Fibroblast of lung (primary cell): ENCODE data around the gene JPH3. TPM values are rescaled to one million over a fixed set of nuclear protein-coding genes. Genes with fewer than 3 reads are reported as not detected.

Experiments used
- DNase-seq, 2 donors: peaks; one replicate each; pipeline versions ENCODE4 v3.0.0 to v3.0.0-alpha.2; 2010; ENCODE audit warnings: low read depth in 2 of 2
- H2AFZ ChIP-seq: 2 replicates; pipeline ENCODE4 v1.5.1; 2012; ENCODE audit warnings: low read length, control low read depth, inconsistent platforms
- H3K27ac ChIP-seq: 2 replicates; pipeline ENCODE4 v1.5.1; 2011; ENCODE audit warnings: low read length, control low read depth; ENCODE audit not compliant: insufficient read depth
- H3K27me3 ChIP-seq: 2 replicates; pipeline ENCODE4 v1.5.1; 2011; ENCODE audit warnings: mild to moderate bottlenecking, low read length; ENCODE audit not compliant: control insufficient read depth, insufficient read depth
- H3K36me3 ChIP-seq: 2 replicates; pipeline ENCODE4 v1.5.1; 2011; ENCODE audit warnings: low read length; ENCODE audit not compliant: control insufficient read depth, insufficient read depth
- H3K4me1 ChIP-seq: 2 replicates; pipeline ENCODE4 v1.5.1; 2011; ENCODE audit warnings: low read length; ENCODE audit not compliant: control insufficient read depth, insufficient read depth; ENCODE audit errors: extremely low read depth
- H3K4me2 ChIP-seq: 2 replicates; pipeline ENCODE4 v1.5.1; 2011; ENCODE audit warnings: low read length, control low read depth; ENCODE audit not compliant: insufficient read depth; ENCODE audit errors: extremely low read depth
- H3K4me3 ChIP-seq, 4 experiments: fragments of 200-600 bp in 1 of 4; sonication (generic) in 1 of 4; replicated peaks in 1 of 4; 2 replicates each; pipeline ENCODE4 v1.5.1; 2011 to 2016; ENCODE audit warnings: low read length in 4 of 4, low read depth in 3 of 4, mild to moderate bottlenecking in 3 of 4, control low read depth in 2 of 4, inconsistent platforms in 1 of 4, mixed read lengths in 1 of 4; ENCODE audit not compliant: insufficient read depth in 1 of 4; ENCODE audit errors: control extremely low read depth in 1 of 4
- H3K79me2 ChIP-seq: 2 replicates; pipeline ENCODE4 v1.5.1; 2012; ENCODE audit warnings: mild to moderate bottlenecking, low read length, inconsistent platforms; ENCODE audit not compliant: control insufficient read depth, insufficient read depth
- H3K9ac ChIP-seq: 2 replicates; pipeline ENCODE4 v1.5.1; 2011; ENCODE audit warnings: mild to moderate bottlenecking, low read length, control low read depth; ENCODE audit not compliant: insufficient read depth
- H3K9me3 ChIP-seq: 2 replicates; pipeline ENCODE4 v1.5.1; 2012; ENCODE audit warnings: low read depth, low read length; ENCODE audit not compliant: control insufficient read depth, insufficient read depth
- H4K20me1 ChIP-seq: 2 replicates; pipeline ENCODE4 v1.5.1; 2011; ENCODE audit warnings: low read length; ENCODE audit not compliant: control insufficient read depth, insufficient read depth; ENCODE audit errors: extremely low read depth
- EZH2 ChIP-seq: IDR thresholded peaks from 2 replicates; pipeline ENCODE4 v1.5.1; 2012; ENCODE audit warnings: low read length, control low read depth, mild to moderate bottlenecking; ENCODE audit errors: missing control alignments
- polyA plus RNA-seq, 2 donors: library from polyadenylated mRNA; depleted of rRNA in 1 of 2; stranded (reverse) in 1 of 2; unstranded in 1 of 2; fragments of >200 nt; gene quantifications; 2 replicates each; pipeline ENCODE4 v1.2.1, GENCODE V29; 2011 to 2012; ENCODE audit warnings: missing spikeins in 1 of 2
- total RNA-seq: library from RNA; depleted of rRNA; stranded (reverse); fragments of >200 nt; gene quantifications from 2 replicates; pipeline ENCODE4 v1.2.1, GENCODE V29; 2014
- TF ChIP-seq, protein P1 (sequence below), 2 donors: IDR thresholded peaks in 1 of 2; conservative IDR thresholded peaks in 1 of 2; 1 replicate in 1 of 2; 2 replicates in 1 of 2; pipeline ENCODE4 v1.5.1; 2011 to 2012; ENCODE audit warnings: low read length in 2 of 2, control low read depth in 1 of 2, inconsistent platforms in 1 of 2, low read depth in 1 of 2, mild to moderate bottlenecking in 1 of 2

The JPH3 gene
- total and polyA plus RNA-seq, 2 donors (not counting 1 experiment from before 2014, with no cell fraction given) = 0.01 TPM; not detected in 1

DNA sequence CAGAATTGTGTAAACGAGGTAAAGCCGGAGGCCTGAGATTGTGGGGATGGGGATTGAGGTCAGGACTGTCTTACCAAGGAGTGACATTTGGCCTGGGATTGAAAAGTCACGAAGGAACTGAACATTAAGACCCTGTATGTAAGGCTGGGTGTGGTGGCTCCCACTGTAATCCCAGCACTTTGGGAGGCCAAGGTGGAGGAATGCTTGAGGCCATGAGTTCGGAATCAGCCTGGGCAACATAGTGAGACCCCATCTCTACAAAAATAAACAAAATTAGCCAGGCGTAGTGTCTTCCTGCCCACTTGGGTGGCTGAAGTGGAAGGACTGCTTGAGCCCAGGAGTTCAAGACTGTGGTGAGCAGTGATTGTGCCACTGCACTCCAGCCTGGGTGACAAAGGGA is 75.5 kb downstream of the JPH3 start:
- H3K9ac ChIP-seq = no peak overlapping the region

GRCh38 chr16:87678618-87679017 is 76.3 kb downstream of the JPH3 start:
- Histone ChIP-seq H4K20me1 (no peaks in the 10 kb centered on the region), H3K9me3 (no peaks in the 10 kb centered on the region), H3K4me1 (peaks cover 9% of the 10 kb centered on the region), H2AFZ (no peak overlapping the region), H3K9ac (no peak overlapping the region), H3K4me2 (no peak overlapping the region), H3K27me3 (no peaks in the 10 kb centered on the region), H3K4me3 (no peak overlapping the region), H3K79me2 (no peaks in the 10 kb centered on the region), H3K27ac (no peak overlapping the region), H3K36me3 (no peaks in the 10 kb centered on the region)
- no peak for TF ChIP-seq EZH2
- TF ChIP-seq, protein P1, sequence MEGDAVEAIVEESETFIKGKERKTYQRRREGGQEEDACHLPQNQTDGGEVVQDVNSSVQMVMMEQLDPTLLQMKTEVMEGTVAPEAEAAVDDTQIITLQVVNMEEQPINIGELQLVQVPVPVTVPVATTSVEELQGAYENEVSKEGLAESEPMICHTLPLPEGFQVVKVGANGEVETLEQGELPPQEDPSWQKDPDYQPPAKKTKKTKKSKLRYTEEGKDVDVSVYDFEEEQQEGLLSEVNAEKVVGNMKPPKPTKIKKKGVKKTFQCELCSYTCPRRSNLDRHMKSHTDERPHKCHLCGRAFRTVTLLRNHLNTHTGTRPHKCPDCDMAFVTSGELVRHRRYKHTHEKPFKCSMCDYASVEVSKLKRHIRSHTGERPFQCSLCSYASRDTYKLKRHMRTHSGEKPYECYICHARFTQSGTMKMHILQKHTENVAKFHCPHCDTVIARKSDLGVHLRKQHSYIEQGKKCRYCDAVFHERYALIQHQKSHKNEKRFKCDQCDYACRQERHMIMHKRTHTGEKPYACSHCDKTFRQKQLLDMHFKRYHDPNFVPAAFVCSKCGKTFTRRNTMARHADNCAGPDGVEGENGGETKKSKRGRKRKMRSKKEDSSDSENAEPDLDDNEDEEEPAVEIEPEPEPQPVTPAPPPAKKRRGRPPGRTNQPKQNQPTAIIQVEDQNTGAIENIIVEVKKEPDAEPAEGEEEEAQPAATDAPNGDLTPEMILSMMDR (conservative IDR thresholded peaks at IDR 0.05 in 1 of 2, IDR thresholded peaks at IDR 0.05 in 1 of 2; ENCODE audit: low read depth in 1 of 2, low read length in 2 of 2) = peak in 1 of 2 donors; percentile 10
- no peak for DNase-seq

More for the DNA sequence above, 75.5 kb downstream of the JPH3 start:
- no peak overlapping the region for H2AFZ ChIP-seq
- no peak overlapping the region for H3K27ac ChIP-seq
- H3K4me1 ChIP-seq = peaks cover 9% of the 10 kb centered on the region
- DNase-seq = no peak
- no peaks in the 10 kb centered on the region for H3K36me3 ChIP-seq
- H3K79me2 ChIP-seq = no peaks in the 10 kb centered on the region
- H3K4me3 ChIP-seq = no peak overlapping the region
- no peaks in the 10 kb centered on the region for H4K20me1 ChIP-seq
- no peak for TF ChIP-seq EZH2
- TF ChIP-seq, protein P1 (conservative IDR thresholded peaks at IDR 0.05 in 1 of 2, IDR thresholded peaks at IDR 0.05 in 1 of 2; ENCODE audit: low read depth in 1 of 2, low read length in 2 of 2) = no peak
- H3K27me3 ChIP-seq = no peaks in the 10 kb centered on the region
- H3K9me3 ChIP-seq = no peaks in the 10 kb centered on the region
- no peak overlapping the region for H3K4me2 ChIP-seq

DNA sequence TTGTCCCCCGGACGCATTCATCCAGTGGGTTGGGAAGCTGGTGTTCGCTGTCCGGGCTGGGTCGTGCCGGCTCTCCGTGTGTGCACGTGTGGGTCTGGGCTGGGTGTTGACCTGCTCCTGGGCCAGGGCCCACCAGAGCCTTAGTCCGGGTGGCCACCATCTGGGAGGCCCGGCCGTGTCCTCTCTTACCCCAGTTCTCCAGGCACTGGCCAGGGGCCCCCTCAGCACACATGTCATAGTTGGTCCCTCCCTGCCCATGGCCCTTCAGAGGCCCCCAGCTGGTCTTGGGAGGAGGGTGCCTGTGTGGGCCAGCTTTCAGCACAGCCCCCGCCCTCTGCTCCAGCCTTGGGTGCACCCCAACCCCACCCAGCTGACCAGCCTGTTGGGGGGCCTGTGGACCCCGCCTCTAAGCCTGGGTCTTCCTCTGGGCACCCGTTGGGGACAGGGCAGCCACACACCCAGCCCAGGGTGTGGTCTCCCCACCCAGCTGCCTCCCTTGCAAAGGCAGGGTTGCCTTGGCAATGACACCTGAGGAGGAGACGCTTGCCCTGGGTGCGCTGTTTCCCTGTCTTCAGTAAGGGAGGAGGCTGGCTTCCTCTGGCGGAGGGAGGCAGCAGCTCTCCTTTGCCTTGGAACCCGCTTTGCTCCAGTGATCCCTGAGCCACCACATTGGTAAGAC is 77.4 kb downstream of the JPH3 start:
- Histone ChIP-seq H3K79me2 (no peaks in the 10 kb centered on the region), H3K4me1 (peaks cover 9% of the 10 kb centered on the region)

More for the DNA sequence above, 77.4 kb downstream of the JPH3 start:
- no peaks in the 10 kb centered on the region for H3K36me3 ChIP-seq
- no peak overlapping the region for H3K9ac ChIP-seq
- no peak overlapping the region for H2AFZ ChIP-seq
- no peaks in the 10 kb centered on the region for H4K20me1 ChIP-seq
- H3K4me3 ChIP-seq = no peak overlapping the region
- no peak for DNase-seq
- TF ChIP-seq, protein P1 (conservative IDR thresholded peaks at IDR 0.05 in 1 of 2, IDR thresholded peaks at IDR 0.05 in 1 of 2; ENCODE audit: low read depth in 1 of 2, low read length in 2 of 2) = no peak
- no peak overlapping the region for H3K4me2 ChIP-seq
- no peaks in the 10 kb centered on the region for H3K9me3 ChIP-seq
- no peaks in the 10 kb centered on the region for H3K27me3 ChIP-seq
- no peak overlapping the region for H3K27ac ChIP-seq
